Measurements from ENCODE around the gene CES2. TPM values are rescaled to one million over a fixed set of nuclear protein-coding genes. Genes with fewer than 3 reads are reported as not detected.
A peak's percentile ranks its signal among the peaks of the same experiment; 100 is the strongest.
"Not testable (repeated sequence)": the region's sequence is repeated elsewhere in the genome, so short reads cannot be mapped to it uniquely, and the experiment has no call there.

Gene CES2
- total RNA-seq, 1 experiment from 2014 or later, result 25.2 TPM

- Histone ChIP-seq H3K4me1 (peaks cover 8% of the 10 kb centered on the region), H3K36me3 (no peaks in the 10 kb centered on the region), H3K4me3 (no peak overlapping the region), H3K27ac (no peak overlapping the region), H3K9me3 (replicated peaks) (no peaks in the 10 kb centered on the region), H3K27me3 (0 out of 2 replicates have a peak, but pooled peaks cover 2% of the 10 kb centered on the region)
- DNase-seq, result no peak
Observed at GRCh38 chr16:66976746-66977145, 41.4 kb downstream of the CES2 start.

DNA sequence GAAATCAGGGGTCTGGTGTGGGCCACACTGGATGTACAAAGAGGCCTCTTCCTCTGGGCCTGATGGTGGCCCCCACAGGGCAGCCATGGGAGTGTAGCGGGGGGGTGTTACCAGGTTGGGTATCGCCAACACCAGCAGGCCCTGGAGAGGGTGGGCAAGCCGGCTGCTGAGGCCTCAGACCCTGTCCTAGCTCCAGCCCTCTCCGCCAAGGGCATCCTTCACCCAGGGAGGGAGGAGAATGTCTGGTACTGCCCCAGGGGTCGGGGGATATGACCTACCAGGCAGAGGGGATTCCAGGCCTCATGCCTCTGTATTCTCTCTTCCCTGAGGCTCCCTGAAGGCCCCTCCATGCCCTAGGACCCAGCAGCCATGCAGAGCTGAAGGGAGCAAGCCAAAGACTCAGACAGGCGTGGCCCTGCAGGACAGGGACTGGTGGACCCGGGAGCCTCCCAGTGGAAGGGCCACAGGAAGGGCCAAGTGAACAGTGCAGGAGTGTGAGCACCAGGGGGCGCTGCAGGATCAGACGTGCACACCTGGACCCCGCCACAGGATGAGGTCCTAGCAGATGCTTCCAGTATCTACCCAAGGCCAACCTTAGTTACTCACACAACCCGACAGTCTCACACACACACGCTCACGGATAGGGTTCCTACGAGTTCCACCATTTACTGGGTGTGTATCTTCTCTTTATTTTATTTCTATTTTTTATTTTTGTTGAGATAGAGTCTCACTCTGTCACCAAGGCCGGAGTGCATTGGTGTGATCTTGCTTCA, 42.2 kb downstream of the CES2 start:
- H3K36me3 ChIP-seq, result no peaks in the 10 kb centered on the region
- H3K4me1 ChIP-seq, result peaks cover 8% of the 10 kb centered on the region
- DNase-seq, result peak; percentile 89 to 95
- no peak overlapping the region for H3K27ac ChIP-seq
- no peak overlapping the region for H3K4me3 ChIP-seq
- no peaks in the 10 kb centered on the region for H3K27me3 ChIP-seq
- no peaks in the 10 kb centered on the region for H3K9me3 ChIP-seq (replicated peaks)

GRCh38 chr16:66979011-66979717, 43.8 kb downstream of the CES2 start:
- Histone ChIP-seq H3K36me3 (no peaks in the 10 kb centered on the region), H3K4me3 (no peak overlapping the region), H3K4me1 (peaks cover 5% of the 10 kb centered on the region), H3K9me3 (replicated peaks) (0 out of 2 replicates have a peak, but pooled peaks cover 2% of the 10 kb centered on the region), H3K27me3 (no peaks in the 10 kb centered on the region), H3K27ac (no peak overlapping the region)
- peak in 1 of 2 experiments; percentile 27 for DNase-seq

DNA sequence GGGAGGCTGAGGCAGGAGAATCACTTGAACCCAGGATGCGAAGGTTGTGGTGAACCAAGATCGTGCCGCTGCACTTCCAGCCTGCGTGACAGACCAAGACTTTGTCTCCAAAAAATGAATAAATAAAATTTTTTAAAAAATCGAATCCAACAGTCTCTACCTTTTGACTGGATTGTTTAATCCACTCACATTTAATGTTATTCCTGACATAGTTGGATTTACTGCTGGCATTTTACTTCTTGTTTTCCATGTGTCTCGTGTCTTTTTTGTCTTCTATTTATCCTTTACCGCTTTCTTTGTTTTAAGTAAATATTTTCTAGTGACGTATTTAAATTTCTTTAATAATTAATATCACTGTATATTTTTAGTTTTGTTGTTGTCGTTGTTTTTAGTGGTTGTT, 47.7 kb downstream of the CES2 start:
- 0 out of 2 replicates have a peak, but pooled peaks cover 2% of the 10 kb centered on the region for H3K9me3 ChIP-seq (replicated peaks)
- H3K4me1 ChIP-seq, result no peaks in the 10 kb centered on the region

GRCh38 chr16:66984892-66985311, 49.6 kb downstream of the CES2 start:
- Histone ChIP-seq H3K4me3 (no peak overlapping the region), H3K4me1 (no peaks in the 10 kb centered on the region), H3K9me3 (replicated peaks) (0 out of 2 replicates have a peak, but pooled peaks cover 2% of the 10 kb centered on the region), H3K27me3 (peaks cover 3% of the 10 kb centered on the region; the same call in 1 of the 2 replicates), H3K27ac (no peak overlapping the region), H3K36me3 (no peaks in the 10 kb centered on the region)
- DNase-seq, result no peak

More for the DNA sequence above, 47.7 kb downstream of the CES2 start:
- Histone ChIP-seq H3K36me3 (no peaks in the 10 kb centered on the region), H3K27ac (no peak overlapping the region), H3K4me3 (no peak overlapping the region), H3K27me3 (peaks cover 3% of the 10 kb centered on the region; the same call in 1 of the 2 replicates)
- DNase-seq, result no peak

- Histone ChIP-seq H3K27me3 (peaks cover 3% of the 10 kb centered on the region; the same call in 1 of the 2 replicates), H3K4me3 (no peak overlapping the region), H3K36me3 (no peaks in the 10 kb centered on the region), H3K9me3 (replicated peaks) (0 out of 2 replicates have a peak, but pooled peaks cover 2% of the 10 kb centered on the region), H3K27ac (no peak overlapping the region), H3K4me1 (no peaks in the 10 kb centered on the region)
- DNase-seq, result no peak
Observed at GRCh38 chr16:66986559-66986958, 51.2 kb downstream of the CES2 start.

GRCh38 chr16:66988197-66988788, 53.0 kb downstream of the CES2 start, which contains the start of gene CES4A:
CES4A (plus strand) TSS chr16:66988589; CDS start chr16:66988773, 184 bp downstream.
- DNase-seq, result no peak
- H3K27me3 ChIP-seq, result peaks cover 3% of the 10 kb centered on the region; the same call in 1 of the 2 replicates
- no peak within 1 kb of the TSS for H3K27ac ChIP-seq
- H3K9me3 ChIP-seq (replicated peaks), result no peaks in the 10 kb centered on the region
- H3K36me3 ChIP-seq, result no peaks in the 10 kb centered on the region
- H3K4me1 ChIP-seq, result no peaks in the 10 kb centered on the region
- H3K4me3 ChIP-seq, result no peak within 1 kb of the TSS

GRCh38 chr16:66991545-66992077, 56.3 kb downstream of the CES2 start:
- no peak for DNase-seq
- Histone ChIP-seq H3K36me3 (no peaks in the 10 kb centered on the region), H3K27me3 (no peaks in the 10 kb centered on the region), H3K9me3 (replicated peaks) (no peaks in the 10 kb centered on the region), H3K27ac (no peak overlapping the region), H3K4me1 (no peaks in the 10 kb centered on the region), H3K4me3 (no peak overlapping the region)

DNA sequence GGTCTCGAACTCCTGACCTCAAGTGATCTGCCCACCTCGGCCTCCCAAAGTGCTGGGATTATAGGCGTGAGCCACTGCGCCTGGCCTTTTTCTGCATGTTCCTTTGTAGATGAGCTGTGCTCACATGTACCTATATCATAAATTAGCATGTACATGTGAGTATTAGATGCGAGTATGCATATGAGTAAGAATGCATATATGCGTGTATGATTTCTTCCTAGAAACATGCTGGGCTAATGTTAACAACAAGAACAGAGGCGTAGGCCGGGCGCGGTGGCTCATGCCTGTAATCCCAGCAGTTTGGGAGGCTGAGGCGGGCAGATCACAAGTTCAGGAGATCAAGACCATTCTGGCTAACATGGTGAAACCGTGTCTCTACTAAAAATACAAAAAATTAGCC, 58.2 kb downstream of the CES2 start:
- H3K4me3 ChIP-seq; H3K4me1 ChIP-seq; H3K27ac ChIP-seq; DNase-seq; H3K9me3 ChIP-seq (replicated peaks); H3K27me3 ChIP-seq; H3K36me3 ChIP-seq: not testable (repeated sequence)

Other genes starting within 250 kb of the CES2 start
- 27.3 and 29.4 TPM in 2 replicates for gene CMTM4, start 238.8 kb upstream of the CES2 start, total RNA-seq (2014; rRNA removed; shearing (Covaris generic))
- 131 and 158 TPM in 2 replicates for gene DYNC1LI2, start 183.9 kb upstream of the CES2 start, total RNA-seq (2014; rRNA removed; shearing (Covaris generic))
- not detected in 2 replicates for gene TERB1, start 133.9 kb upstream of the CES2 start, total RNA-seq (2014; rRNA removed; shearing (Covaris generic))
- 168 and 195 TPM in 2 replicates for gene NAE1, start 104.5 kb upstream of the CES2 start, total RNA-seq (2014; rRNA removed; shearing (Covaris generic))
- not detected in 2 replicates for gene CA7, start 91.1 kb upstream of the CES2 start, total RNA-seq (2014; rRNA removed; shearing (Covaris generic))
- 13.8 and 18.1 TPM in 2 replicates for gene PDP2, start 55.0 kb upstream of the CES2 start, total RNA-seq (2014; rRNA removed; shearing (Covaris generic))
- not detected in 2 replicates for gene CDH16, start 16.6 kb upstream of the CES2 start, total RNA-seq (2014; rRNA removed; shearing (Covaris generic))
- gene RRAD, start 10.0 kb upstream of the CES2 start, total RNA-seq (2014; rRNA removed; shearing (Covaris generic)), result 0.30 and 0.49 TPM in 2 replicates
- 135 and 146 TPM in 2 replicates for gene CIAO2B, start 1.1 kb upstream of the CES2 start, total RNA-seq (2014; rRNA removed; shearing (Covaris generic))
- 0.08 TPM in 2 replicates for gene CES3, start 25.8 kb downstream of the CES2 start, total RNA-seq (2014; rRNA removed; shearing (Covaris generic))
- gene CES4A, start 53.1 kb downstream of the CES2 start, total RNA-seq (2014; rRNA removed; shearing (Covaris generic)), result not detected in 2 replicates
- gene CBFB, start 93.6 kb downstream of the CES2 start, total RNA-seq (2014; rRNA removed; shearing (Covaris generic)), result 136 and 151 TPM in 2 replicates
- gene PHAF1, start 174.4 kb downstream of the CES2 start, total RNA-seq (2014; rRNA removed; shearing (Covaris generic)), result 39.5 and 45.2 TPM in 2 replicates
- gene B3GNT9, start 215.5 kb downstream of the CES2 start, total RNA-seq (2014; rRNA removed; shearing (Covaris generic)), result 13.1 and 14.6 TPM in 2 replicates
- 4.8 and 6.1 TPM in 2 replicates for gene TRADD, start 224.4 kb downstream of the CES2 start, total RNA-seq (2014; rRNA removed; shearing (Covaris generic))
- gene FBXL8, start 224.4 kb downstream of the CES2 start, total RNA-seq (2014; rRNA removed; shearing (Covaris generic)), result 4.0 and 5.7 TPM in 2 replicates
- 2.8 and 4.9 TPM in 2 replicates for gene HSF4, start 229.2 kb downstream of the CES2 start, total RNA-seq (2014; rRNA removed; shearing (Covaris generic))
- 13.3 and 14.1 TPM in 2 replicates for gene NOL3, start 235.0 kb downstream of the CES2 start, total RNA-seq (2014; rRNA removed; shearing (Covaris generic))
- 20.5 and 23.8 TPM in 2 replicates for gene MATCAP1, start 248.4 kb downstream of the CES2 start, total RNA-seq (2014; rRNA removed; shearing (Covaris generic))

All from SJCRH30 (cell line).